HL-60/S4 (cell line): ENCODE measurements around the gene RAP1A.
"Not testable (repeated sequence)": the region's sequence is repeated elsewhere in the genome, so short reads cannot be mapped to it uniquely, and the experiment has no call there.

Experiments used
- in situ Hi-C: fragments of 300-500 bp; cut with MboI; formaldehyde crosslinking; loops from 2 replicates; pipeline ENCODE4 v1.14.3; 2022; ENCODE audit warnings: low sequenced_read_pairs

Gene RAP1A

GRCh38 chr1:111597426-111597825, 22.2 kb upstream of the RAP1A start:
- in situ Hi-C loops, result no loop called here

GRCh38 chr1:111598544-111598943, 21.0 kb upstream of the RAP1A start:
- in situ Hi-C loops, result no loop called here

GRCh38 chr1:111599781-111600693, 19.6 kb upstream of the RAP1A start:
- in situ Hi-C loops, result no loop called here

- in situ Hi-C loops, result no loop called here
These were observed 18.7 kb upstream of the RAP1A start for GRCh38 chr1:111600886-111601386.

GRCh38 chr1:111602302-111602701, 17.3 kb upstream of the RAP1A start:
- in situ Hi-C loops, result no loop called here

GRCh38 chr1:111602974-111603373, 16.6 kb upstream of the RAP1A start:
- in situ Hi-C loops, result no loop called here

- in situ Hi-C loops, result no loop called here
These were observed 15.6 kb upstream of the RAP1A start for GRCh38 chr1:111603979-111604378.

- in situ Hi-C loops, result no loop called here
These were observed 14.7 kb upstream of the RAP1A start for GRCh38 chr1:111604931-111605330.

- in situ Hi-C loops, result no loop called here
These were observed 14.0 kb upstream of the RAP1A start for GRCh38 chr1:111605576-111605975.

- in situ Hi-C loops, result not testable (repeated sequence)
These were observed 13.0 kb upstream of the RAP1A start for GRCh38 chr1:111606457-111607215.

- in situ Hi-C loops, result not testable (repeated sequence)
These were observed 11.1 kb upstream of the RAP1A start for GRCh38 chr1:111608528-111608927.

GRCh38 chr1:111611986-111612385, 7.6 kb upstream of the RAP1A start:
- in situ Hi-C loops, result no loop called here

- in situ Hi-C loops, result no loop called here
These were observed 3.5 kb upstream of the RAP1A start for GRCh38 chr1:111615870-111616715.

- in situ Hi-C loops, result no loop called here
These were observed 1.5 kb upstream of the RAP1A start for GRCh38 chr1:111618081-111618480.

GRCh38 chr1:111618961-111619634, 491 bp upstream of the RAP1A start:
- in situ Hi-C loops, result no loop called here

- in situ Hi-C loops, result no loop called here
These were observed 917 bp downstream of the RAP1A start for GRCh38 chr1:111620441-111620971.

- in situ Hi-C loops, result no loop called here
These were observed 1.5 kb downstream of the RAP1A start for GRCh38 chr1:111621050-111621449.

GRCh38 chr1:111622166-111622565, 2.6 kb downstream of the RAP1A start:
- in situ Hi-C loops, result no loop called here

GRCh38 chr1:111624382-111624781, 4.8 kb downstream of the RAP1A start:
- in situ Hi-C loops, result no loop called here

GRCh38 chr1:111625276-111625675, 5.7 kb downstream of the RAP1A start:
- in situ Hi-C loops, result no loop called here
